HL-60 (cell line): ENCODE measurements around the gene RHBDD2.
"Not testable (repeated sequence)": the region's sequence is repeated elsewhere in the genome, so short reads cannot be mapped to it uniquely, and the experiment has no call there.

Experiments used
- DNase-seq, 2 experiments: peaks; one replicate each; pipeline ENCODE4 v3.0.0-alpha.2; 2010 to 2020; ENCODE audit warnings: low read depth in 1 of 2, low spot score in 1 of 2
- H3K27ac ChIP-seq: fragments of 250-450 bp; sonication (Bioruptor Pico); replicated peaks from 2 replicates; pipeline ENCODE4 v1.5.1; 2020; ENCODE audit warnings: mild to moderate bottlenecking, moderate library complexity
- H3K27me3 ChIP-seq: fragments of 250-450 bp; sonication (Bioruptor Pico); 2 replicates; pipeline ENCODE4 v1.5.1; 2021; ENCODE audit warnings: mild to moderate bottlenecking, moderate library complexity; ENCODE audit not compliant: insufficient read depth, poor library complexity, severe bottlenecking
- H3K4me3 ChIP-seq: replicated peaks from 2 replicates; pipeline ENCODE4 v1.5.1; 2011; ENCODE audit warnings: mild to moderate bottlenecking, control low read depth, low read length; ENCODE audit not compliant: insufficient read depth
- GABPA ChIP-seq: IDR thresholded peaks from 2 replicates; pipeline ENCODE4 v1.6.1; 2012; ENCODE audit warnings: low read depth
- POLR2AphosphoS5 ChIP-seq: IDR thresholded peaks from 2 replicates; pipeline ENCODE4 v1.6.1; 2012; ENCODE audit warnings: low read depth
- SPI1 ChIP-seq: IDR thresholded peaks from 2 replicates; pipeline ENCODE4 v1.6.1; 2012; ENCODE audit warnings: low read depth, mild to moderate bottlenecking, borderline replicate concordance
- TF ChIP-seq, protein P1 (sequence below): IDR thresholded peaks from 2 replicates; pipeline ENCODE4 v1.6.1; 2012; ENCODE audit warnings: low read depth; ENCODE audit not compliant: insufficient replicate concordance
- TF ChIP-seq, protein P2 (sequence below): IDR thresholded peaks from one replicate; pipeline ENCODE4 v1.5.1; 2011; ENCODE audit warnings: low read length, control low read depth, inconsistent platforms; ENCODE audit not compliant: insufficient read depth

RHBDD2 gene

DNA sequence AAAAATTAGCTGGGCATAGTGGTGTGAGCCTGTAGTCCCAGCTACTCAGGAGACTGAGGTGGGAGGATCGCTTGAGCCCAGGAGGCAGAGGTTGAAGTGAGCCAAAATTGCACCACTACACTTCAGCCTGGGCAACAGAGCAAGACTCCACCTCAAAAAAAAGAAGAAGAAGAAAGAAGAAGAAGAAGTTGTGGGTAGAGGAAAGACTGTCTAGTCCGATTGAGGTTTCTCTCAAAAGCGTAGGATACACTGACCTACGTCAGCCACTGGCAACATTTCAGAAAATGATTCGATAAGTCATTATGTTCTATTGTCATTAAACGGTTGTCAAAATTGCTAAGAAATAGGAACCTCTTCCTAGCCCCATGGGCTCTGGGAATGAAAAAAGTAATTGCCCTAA is 22.3 kb upstream of the RHBDD2 start:
- TF ChIP-seq GABPA: no peak
- peak; percentile 47; the same call in 1 of the 2 replicates for TF ChIP-seq POLR2AphosphoS5
- peak; percentile 33; the same call in 1 of the 2 replicates for TF ChIP-seq SPI1
- DNase-seq: peak; percentile 57 to 81
- H3K27ac ChIP-seq: no peak overlapping the region
- no peaks in the 10 kb centered on the region for H3K27me3 ChIP-seq
- no peak overlapping the region for H3K4me3 ChIP-seq

DNA sequence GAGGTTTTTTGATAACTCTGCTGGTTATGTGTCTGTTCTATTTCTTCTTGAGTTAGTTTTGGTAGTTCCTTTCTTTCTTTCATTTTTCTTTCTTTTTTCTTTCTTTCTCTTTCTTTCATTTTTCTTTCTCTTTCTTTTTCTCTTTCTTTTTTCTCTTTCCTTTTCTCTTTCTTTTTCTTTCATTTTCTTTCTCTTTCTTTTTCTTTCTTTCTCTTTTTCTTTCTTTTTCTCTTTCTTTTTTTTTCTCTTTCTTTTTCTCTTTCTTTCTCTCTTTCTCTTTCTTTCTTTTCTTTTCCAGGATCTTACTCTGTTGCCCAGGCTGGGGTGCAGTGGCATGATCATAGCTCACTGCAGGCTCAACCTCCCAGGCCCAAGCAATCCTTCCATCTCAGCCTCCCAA is 20.4 kb upstream of the RHBDD2 start:
- DNase-seq: no peak
- TF ChIP-seq GABPA (no peak), SPI1 (no peak), POLR2AphosphoS5 (no peak)
- TF ChIP-seq, protein P1, sequence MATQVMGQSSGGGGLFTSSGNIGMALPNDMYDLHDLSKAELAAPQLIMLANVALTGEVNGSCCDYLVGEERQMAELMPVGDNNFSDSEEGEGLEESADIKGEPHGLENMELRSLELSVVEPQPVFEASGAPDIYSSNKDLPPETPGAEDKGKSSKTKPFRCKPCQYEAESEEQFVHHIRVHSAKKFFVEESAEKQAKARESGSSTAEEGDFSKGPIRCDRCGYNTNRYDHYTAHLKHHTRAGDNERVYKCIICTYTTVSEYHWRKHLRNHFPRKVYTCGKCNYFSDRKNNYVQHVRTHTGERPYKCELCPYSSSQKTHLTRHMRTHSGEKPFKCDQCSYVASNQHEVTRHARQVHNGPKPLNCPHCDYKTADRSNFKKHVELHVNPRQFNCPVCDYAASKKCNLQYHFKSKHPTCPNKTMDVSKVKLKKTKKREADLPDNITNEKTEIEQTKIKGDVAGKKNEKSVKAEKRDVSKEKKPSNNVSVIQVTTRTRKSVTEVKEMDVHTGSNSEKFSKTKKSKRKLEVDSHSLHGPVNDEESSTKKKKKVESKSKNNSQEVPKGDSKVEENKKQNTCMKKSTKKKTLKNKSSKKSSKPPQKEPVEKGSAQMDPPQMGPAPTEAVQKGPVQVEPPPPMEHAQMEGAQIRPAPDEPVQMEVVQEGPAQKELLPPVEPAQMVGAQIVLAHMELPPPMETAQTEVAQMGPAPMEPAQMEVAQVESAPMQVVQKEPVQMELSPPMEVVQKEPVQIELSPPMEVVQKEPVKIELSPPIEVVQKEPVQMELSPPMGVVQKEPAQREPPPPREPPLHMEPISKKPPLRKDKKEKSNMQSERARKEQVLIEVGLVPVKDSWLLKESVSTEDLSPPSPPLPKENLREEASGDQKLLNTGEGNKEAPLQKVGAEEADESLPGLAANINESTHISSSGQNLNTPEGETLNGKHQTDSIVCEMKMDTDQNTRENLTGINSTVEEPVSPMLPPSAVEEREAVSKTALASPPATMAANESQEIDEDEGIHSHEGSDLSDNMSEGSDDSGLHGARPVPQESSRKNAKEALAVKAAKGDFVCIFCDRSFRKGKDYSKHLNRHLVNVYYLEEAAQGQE: no peak
- TF ChIP-seq, protein P2, sequence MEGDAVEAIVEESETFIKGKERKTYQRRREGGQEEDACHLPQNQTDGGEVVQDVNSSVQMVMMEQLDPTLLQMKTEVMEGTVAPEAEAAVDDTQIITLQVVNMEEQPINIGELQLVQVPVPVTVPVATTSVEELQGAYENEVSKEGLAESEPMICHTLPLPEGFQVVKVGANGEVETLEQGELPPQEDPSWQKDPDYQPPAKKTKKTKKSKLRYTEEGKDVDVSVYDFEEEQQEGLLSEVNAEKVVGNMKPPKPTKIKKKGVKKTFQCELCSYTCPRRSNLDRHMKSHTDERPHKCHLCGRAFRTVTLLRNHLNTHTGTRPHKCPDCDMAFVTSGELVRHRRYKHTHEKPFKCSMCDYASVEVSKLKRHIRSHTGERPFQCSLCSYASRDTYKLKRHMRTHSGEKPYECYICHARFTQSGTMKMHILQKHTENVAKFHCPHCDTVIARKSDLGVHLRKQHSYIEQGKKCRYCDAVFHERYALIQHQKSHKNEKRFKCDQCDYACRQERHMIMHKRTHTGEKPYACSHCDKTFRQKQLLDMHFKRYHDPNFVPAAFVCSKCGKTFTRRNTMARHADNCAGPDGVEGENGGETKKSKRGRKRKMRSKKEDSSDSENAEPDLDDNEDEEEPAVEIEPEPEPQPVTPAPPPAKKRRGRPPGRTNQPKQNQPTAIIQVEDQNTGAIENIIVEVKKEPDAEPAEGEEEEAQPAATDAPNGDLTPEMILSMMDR: no peak
- no peak overlapping the region for H3K27ac ChIP-seq
- H3K27me3 ChIP-seq: no peaks in the 10 kb centered on the region
- no peak overlapping the region for H3K4me3 ChIP-seq

DNA sequence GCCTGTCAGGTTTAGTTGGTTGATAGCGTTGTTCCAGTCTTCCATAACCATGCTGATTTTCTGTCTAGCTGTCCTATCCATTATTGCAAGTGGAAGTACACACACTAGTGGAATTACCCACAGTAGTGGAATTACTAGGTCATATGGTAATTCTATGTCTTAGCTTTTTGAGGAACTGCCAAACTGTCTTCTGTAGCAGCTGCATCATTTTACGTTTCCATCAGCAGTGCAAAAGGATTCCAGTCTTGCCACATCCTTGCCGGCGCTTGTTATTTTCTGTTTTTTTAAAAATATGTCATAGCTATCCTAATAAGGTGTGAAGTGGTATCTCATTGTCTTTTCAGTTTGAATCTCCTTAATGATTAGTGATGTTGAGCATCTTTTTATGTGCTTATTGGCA is 17.2 kb upstream of the RHBDD2 start:
- no peak overlapping the region for H3K27ac ChIP-seq
- no peaks in the 10 kb centered on the region for H3K27me3 ChIP-seq
- peak; percentile 96 for TF ChIP-seq SPI1
- TF ChIP-seq, protein P1: no peak
- peak; percentile 69; the same call in 1 of the 2 replicates for TF ChIP-seq POLR2AphosphoS5
- no peak overlapping the region for H3K4me3 ChIP-seq
- DNase-seq: peak in 1 of 2 experiments; percentile 61

DNA sequence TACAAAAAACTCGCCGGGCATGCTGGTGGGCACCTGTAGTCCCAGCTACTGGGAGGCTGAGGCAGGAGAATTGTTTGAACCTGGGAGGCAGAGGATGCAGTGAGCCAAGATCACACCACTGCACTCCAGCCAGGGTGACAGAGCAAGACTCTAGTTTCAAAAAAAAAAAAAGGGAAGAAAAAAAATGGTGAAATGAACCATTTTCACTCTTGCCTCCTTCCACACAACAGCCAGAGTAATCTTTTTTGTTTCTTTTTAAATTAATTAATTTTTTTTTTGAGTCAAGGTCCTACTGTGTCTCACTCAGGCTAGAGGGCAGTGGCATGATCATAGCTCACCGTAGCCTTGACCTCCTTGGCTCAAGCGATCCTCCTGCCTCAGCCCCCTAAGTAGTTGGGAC is 14.6 kb upstream of the RHBDD2 start:
- H3K27ac ChIP-seq, DNase-seq, H3K4me3 ChIP-seq, H3K27me3 ChIP-seq: not testable (repeated sequence)

DNA sequence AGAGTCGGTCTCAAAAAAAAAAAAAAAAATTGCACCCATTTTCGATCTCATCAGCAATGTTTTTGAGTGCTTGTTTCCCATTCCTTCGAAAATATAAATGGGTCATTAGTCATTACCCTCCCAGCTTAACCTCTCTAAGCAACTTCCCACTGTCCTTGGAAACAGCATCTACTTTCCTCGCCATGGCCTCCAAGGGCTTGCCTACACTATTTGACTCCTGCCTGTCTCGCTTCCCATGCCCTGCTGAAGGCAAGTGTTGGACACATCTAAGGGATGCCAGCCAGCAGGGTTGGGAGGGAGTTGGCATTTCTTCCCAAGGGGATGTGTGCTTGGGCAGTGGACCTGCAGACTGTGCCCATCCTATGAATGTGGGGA is 12.7 kb upstream of the RHBDD2 start:
- H3K27ac ChIP-seq: no peak overlapping the region

More for the DNA sequence above, 12.7 kb upstream of the RHBDD2 start:
- DNase-seq: no peak
- TF ChIP-seq, protein P2: no peak
- TF ChIP-seq GABPA (no peak), POLR2AphosphoS5 (no peak), SPI1 (no peak)
- TF ChIP-seq, protein P1: no peak
- Histone ChIP-seq H3K4me3 (no peak overlapping the region), H3K27me3 (no peaks in the 10 kb centered on the region)
